ENCODE data around the gene INPP5K. TPM values are rescaled to one million over a fixed set of nuclear protein-coding genes. Genes with fewer than 3 reads are reported as not detected.

Gene INPP5K
- total and polyA plus RNA-seq, 9 donors: 23.0 to 39.1 (median 28.3) TPM

DNA sequence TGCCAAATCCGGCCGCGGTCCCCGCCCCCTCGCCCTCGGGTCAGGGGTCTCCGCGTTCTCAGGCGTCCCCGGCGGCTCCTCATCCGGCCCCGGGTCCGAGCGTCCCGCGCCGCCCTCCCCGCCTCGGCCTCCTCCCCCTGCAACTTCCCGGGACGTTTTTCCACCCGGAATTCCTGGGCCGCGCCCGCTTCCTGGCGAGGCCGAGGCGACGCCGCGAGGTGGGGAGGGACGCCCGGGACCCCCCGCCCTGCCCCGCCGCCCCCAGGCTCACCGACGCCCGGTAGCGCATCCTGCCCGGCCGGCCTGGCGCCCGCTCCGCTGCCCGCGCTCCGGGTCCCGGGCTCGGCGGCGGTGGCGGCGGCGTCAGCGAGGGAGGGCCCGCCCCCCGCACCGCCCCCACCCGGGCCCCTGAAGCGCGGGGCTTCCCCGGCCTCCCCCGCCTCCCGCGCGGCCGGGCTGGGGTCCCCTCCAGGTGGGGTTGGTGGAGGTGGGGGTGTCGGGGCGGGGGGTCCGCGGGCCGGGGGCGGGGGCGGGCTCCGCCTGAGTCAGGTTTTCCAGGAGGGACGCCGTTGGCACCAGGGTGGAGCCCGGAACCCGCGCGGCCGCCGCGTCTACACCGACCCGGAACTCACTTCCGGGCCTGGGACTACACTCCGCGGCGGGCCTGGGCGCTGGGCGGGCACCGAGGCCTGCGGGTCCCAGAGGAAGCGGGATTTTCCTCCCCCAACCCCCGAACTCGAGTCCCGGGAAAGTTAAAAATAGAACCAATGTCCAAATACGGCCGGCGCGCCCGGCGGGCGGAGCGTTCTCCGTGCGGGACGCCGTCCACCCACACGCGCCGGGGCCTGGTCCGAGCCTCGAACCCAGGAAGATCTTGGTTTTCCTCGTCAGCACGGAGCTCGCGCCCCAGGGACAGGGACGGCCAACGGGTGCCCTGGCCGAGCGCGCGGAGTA, 30.7 kb downstream of the INPP5K start:
- H3K27ac ChIP-seq: peak overlapping the region; percentile 88 to 98
- intact Hi-C loops (cut with DNase I): no loop called here
- H3K4me3 ChIP-seq: peak overlapping the region; percentile 78
- peak; percentile 70 to 81 (median 75) for DNase-seq
- no peaks in the 10 kb centered on the region for H3K36me3 ChIP-seq
- TF ChIP-seq, protein P1, sequence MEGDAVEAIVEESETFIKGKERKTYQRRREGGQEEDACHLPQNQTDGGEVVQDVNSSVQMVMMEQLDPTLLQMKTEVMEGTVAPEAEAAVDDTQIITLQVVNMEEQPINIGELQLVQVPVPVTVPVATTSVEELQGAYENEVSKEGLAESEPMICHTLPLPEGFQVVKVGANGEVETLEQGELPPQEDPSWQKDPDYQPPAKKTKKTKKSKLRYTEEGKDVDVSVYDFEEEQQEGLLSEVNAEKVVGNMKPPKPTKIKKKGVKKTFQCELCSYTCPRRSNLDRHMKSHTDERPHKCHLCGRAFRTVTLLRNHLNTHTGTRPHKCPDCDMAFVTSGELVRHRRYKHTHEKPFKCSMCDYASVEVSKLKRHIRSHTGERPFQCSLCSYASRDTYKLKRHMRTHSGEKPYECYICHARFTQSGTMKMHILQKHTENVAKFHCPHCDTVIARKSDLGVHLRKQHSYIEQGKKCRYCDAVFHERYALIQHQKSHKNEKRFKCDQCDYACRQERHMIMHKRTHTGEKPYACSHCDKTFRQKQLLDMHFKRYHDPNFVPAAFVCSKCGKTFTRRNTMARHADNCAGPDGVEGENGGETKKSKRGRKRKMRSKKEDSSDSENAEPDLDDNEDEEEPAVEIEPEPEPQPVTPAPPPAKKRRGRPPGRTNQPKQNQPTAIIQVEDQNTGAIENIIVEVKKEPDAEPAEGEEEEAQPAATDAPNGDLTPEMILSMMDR (IDR thresholded peaks at IDR 0.05): no peak
- TF ChIP-seq EP300 (IDR thresholded peaks at IDR 0.05) (no peak), POLR2A (IDR thresholded peaks at IDR 0.05) (peak; percentile 8)
- H3K9me3 ChIP-seq: no peaks in the 10 kb centered on the region
- 2 to 4% (median 2%) methylated on average over 28 to 123 of the region's 127 CpGs for WGBS, 3 donors
- H3K4me1 ChIP-seq (ENCODE audit: insufficient read depth): peaks cover 9% of the 10 kb centered on the region
- H3K27me3 ChIP-seq: no peaks in the 10 kb centered on the region

DNA sequence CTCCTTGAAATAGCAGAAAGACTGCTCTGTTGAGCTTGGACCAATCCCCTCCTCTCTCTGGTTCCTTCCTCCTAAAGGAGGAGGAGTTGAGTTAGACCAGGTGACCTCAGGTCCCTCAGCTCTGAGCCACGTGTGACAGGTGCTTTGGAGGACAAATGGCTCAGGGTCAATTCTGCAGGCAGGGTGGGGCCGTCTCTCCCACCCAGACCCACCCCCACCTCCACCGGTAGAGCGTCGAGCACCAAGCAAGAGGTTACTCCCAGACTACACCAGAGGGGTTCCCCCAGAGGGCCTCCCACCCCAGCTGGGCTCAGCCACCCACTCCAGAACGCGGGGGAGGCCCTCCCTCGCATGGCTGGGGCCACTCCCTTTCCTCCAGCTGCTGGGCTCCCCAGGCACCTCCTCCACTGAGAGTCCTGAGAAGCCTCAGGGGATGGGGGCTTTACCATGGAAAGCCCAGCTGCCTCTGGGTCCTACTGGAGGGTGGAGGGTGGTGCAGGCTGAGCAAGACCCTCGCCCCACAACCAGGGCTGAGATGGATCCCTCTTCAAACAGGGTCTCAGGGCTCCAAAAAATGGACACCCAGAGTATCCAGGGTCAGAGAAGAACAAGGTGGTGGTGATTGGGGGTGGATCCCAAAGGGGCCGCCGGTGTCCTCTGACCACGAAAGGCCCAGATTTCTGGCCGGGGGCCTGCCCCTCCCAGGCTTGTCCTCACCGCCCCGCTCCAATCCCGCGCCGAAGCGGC, 31.6 kb downstream of the INPP5K start:
- H3K4me1 ChIP-seq (ENCODE audit: insufficient read depth): peaks cover 8% of the 10 kb centered on the region
- 3 to 5% (median 4%) methylated on average over 13 to 19 of the region's 19 CpGs for WGBS, 3 donors
- H3K4me3 ChIP-seq: peak overlapping the region; percentile 78
- intact Hi-C loops (cut with DNase I): no loop called here
- H3K27me3 ChIP-seq: no peaks in the 10 kb centered on the region
- peak overlapping the region; percentile 88 to 98 for H3K27ac ChIP-seq
- no peaks in the 10 kb centered on the region for H3K36me3 ChIP-seq
- DNase-seq: peak; percentile 67 to 81 (median 76)
- TF ChIP-seq, protein P1 (IDR thresholded peaks at IDR 0.05): peak in 1 of 3 donors; percentile 12
- no peak for TF ChIP-seq EP300 (IDR thresholded peaks at IDR 0.05)
- no peak for TF ChIP-seq POLR2A (IDR thresholded peaks at IDR 0.05)
- no peaks in the 10 kb centered on the region for H3K9me3 ChIP-seq

DNA sequence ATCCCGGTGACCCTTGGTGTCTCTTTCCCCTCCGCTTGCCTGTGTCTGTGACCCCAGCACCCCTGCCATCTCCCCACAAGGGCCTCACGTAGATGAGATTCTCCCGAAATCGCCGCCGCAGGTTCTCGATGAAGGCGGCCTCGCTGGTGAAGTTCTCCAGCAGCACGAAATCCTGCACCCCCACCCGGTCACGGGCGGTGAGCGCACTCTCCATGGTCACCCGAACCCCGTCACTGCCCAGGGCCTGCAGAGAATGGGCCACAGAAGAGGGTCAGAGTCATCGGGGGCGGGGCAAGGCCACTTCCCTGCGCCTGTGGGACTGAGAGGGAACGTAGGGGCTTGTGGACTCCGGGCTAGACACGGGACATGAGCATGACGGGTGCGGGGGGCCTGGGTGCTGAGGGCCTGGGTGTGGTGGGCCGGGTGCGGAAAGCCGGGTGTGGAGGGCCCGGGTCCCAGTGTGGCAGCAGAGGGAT, 32.3 kb downstream of the INPP5K start:
- no peaks in the 10 kb centered on the region for H3K9me3 ChIP-seq
- H3K27ac ChIP-seq: peak overlapping the region in 1 of 2 donors; percentile 88
- WGBS, 3 donors: 91 to 93% (median 91%) methylated on average over 29 of the region's 29 CpGs
- TF ChIP-seq EP300 (IDR thresholded peaks at IDR 0.05): no peak
- no peak for TF ChIP-seq POLR2A (IDR thresholded peaks at IDR 0.05)
- H3K27me3 ChIP-seq: no peaks in the 10 kb centered on the region
- intact Hi-C loops (cut with DNase I): no loop called here
- peaks cover 8% of the 10 kb centered on the region for H3K4me1 ChIP-seq (ENCODE audit: insufficient read depth)
- peak in 4 of 5 donors; percentile 45 to 61 (median 60) for DNase-seq
- H3K36me3 ChIP-seq: no peaks in the 10 kb centered on the region
- no peak overlapping the region for H3K4me3 ChIP-seq

DNA sequence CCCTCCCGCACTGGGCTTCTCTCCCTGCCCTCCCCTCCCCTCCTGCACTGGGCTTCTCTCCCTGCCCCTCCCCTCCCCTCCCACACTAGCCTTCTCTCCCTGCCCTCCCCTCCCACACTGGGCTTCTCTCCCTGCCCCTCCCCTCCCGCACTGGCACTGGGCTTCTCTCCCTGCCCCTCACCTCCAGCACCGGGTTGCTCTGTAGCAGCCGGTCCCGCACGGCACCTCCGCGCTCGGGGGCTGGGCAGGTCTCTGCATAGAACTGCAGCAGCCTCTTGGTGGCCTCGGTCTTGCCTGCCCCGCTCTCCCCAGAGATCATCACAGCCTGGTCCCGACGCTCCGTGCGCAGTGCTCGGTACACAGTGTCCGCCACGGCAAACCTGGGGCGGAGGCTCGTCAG, 33.7 kb downstream of the INPP5K start:
- Histone ChIP-seq H3K27ac (no peak overlapping the region), H3K4me3 (no peak overlapping the region), H3K27me3 (no peaks in the 10 kb centered on the region), H3K4me1 (ENCODE audit: insufficient read depth) (peaks cover 4% of the 10 kb centered on the region), H3K36me3 (no peaks in the 10 kb centered on the region), H3K9me3 (no peaks in the 10 kb centered on the region)
- TF ChIP-seq POLR2A (IDR thresholded peaks at IDR 0.05) (no peak), EP300 (IDR thresholded peaks at IDR 0.05) (no peak)
- TF ChIP-seq, protein P1 (IDR thresholded peaks at IDR 0.05): no peak
- 68 to 80% (median 72%) methylated on average over 18 to 20 of the region's 20 CpGs for WGBS, 3 donors
- intact Hi-C loops (cut with DNase I): no loop called here
- no peak for DNase-seq
